Neural cell (in vitro differentiated cells): Measurements from ENCODE around the gene APOC1. TPM values are rescaled to one million over a fixed set of nuclear protein-coding genes. Genes with fewer than 3 reads are reported as not detected.

Experiments
- H2AFZ ChIP-seq: fragments of 200-600, 300-800 bp; sonication (generic), shearing (Covaris generic); 2 replicates; pipeline ENCODE4 v1.6.0; 2014; ENCODE audit warnings: low read depth, mild to moderate bottlenecking, antibody characterized with exemption, low read length, moderate library complexity
- H3F3A ChIP-seq: fragments of 200-600 bp; shearing (Covaris generic); 2 replicates; pipeline ENCODE4 v1.6.1; 2016; ENCODE audit warnings: mild to moderate bottlenecking, moderate library complexity, mixed read lengths, antibody characterized with exemption, low read length; ENCODE audit not compliant: insufficient read depth, poor library complexity, severe bottlenecking
- H3K27ac ChIP-seq: fragments of 200-600, 300-800 bp; sonication (generic), shearing (Covaris generic); 2 replicates; pipeline ENCODE4 v1.5.1; 2014; ENCODE audit warnings: mild to moderate bottlenecking, low read length, moderate library complexity
- H3K27me3 ChIP-seq: fragments of 300-800, 200-600 bp; sonication (generic), shearing (Covaris generic); 2 replicates; pipeline ENCODE4 v1.6.0; 2014; ENCODE audit warnings: mild to moderate bottlenecking, low read depth, low read length, moderate library complexity; ENCODE audit not compliant: insufficient read depth
- H3K36me3 ChIP-seq: fragments of 300-800, 200-600 bp; sonication (generic), shearing (Covaris generic); 2 replicates; pipeline ENCODE4 v1.5.1; 2014; ENCODE audit warnings: mild to moderate bottlenecking, antibody characterized with exemption, low read length, moderate library complexity; ENCODE audit not compliant: insufficient read depth
- H3K4me2 ChIP-seq: fragments of 300-800, 200-600 bp; sonication (generic), shearing (Covaris generic); 2 replicates; pipeline ENCODE4 v1.6.0; 2014; ENCODE audit warnings: mild to moderate bottlenecking, low read length
- H3K4me3 ChIP-seq: fragments of 300-800, 200-600 bp; sonication (generic), shearing (Covaris generic); 2 replicates; pipeline ENCODE4 v1.5.1; 2014; ENCODE audit warnings: mild to moderate bottlenecking, low read length, moderate library complexity
- H3K79me2 ChIP-seq: fragments of 200-600 bp; shearing (Covaris generic); replicated peaks from 2 replicates; pipeline ENCODE4 v1.6.0; 2014; ENCODE audit warnings: mild to moderate bottlenecking, low read length, moderate library complexity; ENCODE audit not compliant: insufficient read depth
- H3K9ac ChIP-seq: fragments of 300-800, 200-600 bp; sonication (generic), shearing (Covaris generic); 2 replicates; pipeline ENCODE4 v1.6.1; 2016; ENCODE audit warnings: mild to moderate bottlenecking, low read length, mixed read lengths
- H3K9me2 ChIP-seq: fragments of 200-600 bp; shearing (Covaris generic); 2 replicates; pipeline ENCODE4 v1.6.1; 2016; ENCODE audit warnings: mild to moderate bottlenecking, low read length, mixed read lengths; ENCODE audit not compliant: insufficient read depth
- H3K9me3 ChIP-seq: fragments of 200-600, 300-800 bp; sonication (generic), shearing (Covaris generic); 2 replicates; pipeline ENCODE4 v1.6.1; 2016; ENCODE audit warnings: mild to moderate bottlenecking, mixed run types, low read length, moderate library complexity, mixed read lengths
- H4K20me1 ChIP-seq: fragments of 200-600 bp; shearing (Covaris generic); 2 replicates; pipeline ENCODE4 v1.6.1; 2016; ENCODE audit warnings: mild to moderate bottlenecking, mixed run types; ENCODE audit not compliant: insufficient read depth
- EP300 ChIP-seq: fragments of 450-650 bp; conservative IDR thresholded peaks from 2 replicates; pipeline ENCODE4 v1.6.1; 2014; ENCODE audit warnings: antibody characterized with exemption, mild to moderate bottlenecking, moderate library complexity; ENCODE audit not compliant: poor library complexity, severe bottlenecking
- EZH2 ChIP-seq: fragments of 200-600, 300-800 bp; shearing (Covaris generic), sonication (generic); IDR thresholded peaks from 2 replicates; pipeline ENCODE4 v1.6.1; 2014; ENCODE audit warnings: antibody characterized with exemption, low read length, borderline replicate concordance, mild to moderate bottlenecking; ENCODE audit not compliant: insufficient read depth, poor library complexity, severe bottlenecking
- MXI1 ChIP-seq: fragments of 450-650 bp; conservative IDR thresholded peaks from 2 replicates; pipeline ENCODE4 v1.6.1; 2014; ENCODE audit warnings: antibody characterized with exemption, mild to moderate bottlenecking; ENCODE audit not compliant: poor library complexity, severe bottlenecking
- POLR2AphosphoS5 ChIP-seq: IDR thresholded peaks from 2 replicates; pipeline ENCODE4 v1.6.1; 2012
- RAD21 ChIP-seq: fragments of 450-650 bp; conservative IDR thresholded peaks from 2 replicates; pipeline ENCODE4 v1.6.1; 2014; ENCODE audit warnings: antibody characterized with exemption, mild to moderate bottlenecking, moderate library complexity
- REST ChIP-seq: IDR thresholded peaks from 2 replicates; pipeline ENCODE4 v1.6.1; 2012; ENCODE audit warnings: borderline replicate concordance
- SMC3 ChIP-seq: fragments of 450-650 bp; conservative IDR thresholded peaks from 2 replicates; pipeline ENCODE4 v1.6.1; 2014; ENCODE audit warnings: antibody characterized with exemption, mild to moderate bottlenecking, moderate library complexity; ENCODE audit not compliant: poor library complexity
- TAF1 ChIP-seq: IDR thresholded peaks from 2 replicates; pipeline ENCODE4 v1.6.1; 2012; ENCODE audit warnings: low read depth
- polyA plus RNA-seq: library from polyadenylated mRNA; depleted of rRNA; stranded (reverse); fragments of >200 nt; gene quantifications from 2 replicates; pipeline ENCODE4 v1.2.3, GENCODE V29; 2014
- TF ChIP-seq, protein P1 (sequence below): fragments of 450-650 bp; IDR thresholded peaks from 2 replicates; pipeline ENCODE4 v1.5.1; 2014; ENCODE audit warnings: antibody characterized with exemption, mild to moderate bottlenecking, moderate library complexity; ENCODE audit not compliant: poor library complexity, severe bottlenecking

APOC1 gene
- polyA plus RNA-seq, 1 donor from 2014 or later, result not detected

GRCh38 chr19:44951179-44952159, 37.1 kb downstream of the APOC1 start:
- Histone ChIP-seq H3K9me3 (no peaks in the 10 kb centered on the region), H3K4me3 (no peak overlapping the region), H3K36me3 (no peaks in the 10 kb centered on the region), H3K9me2 (no peaks in the 10 kb centered on the region), H3K27me3 (no peaks in the 10 kb centered on the region), H2AFZ (no peak overlapping the region), H3K27ac (no peak overlapping the region), H3K79me2 (peaks cover 12% of the 10 kb centered on the region), H3F3A (peaks cover 3% of the 10 kb centered on the region), H4K20me1 (no peaks in the 10 kb centered on the region), H3K9ac (no peak overlapping the region), H3K4me2 (no peak overlapping the region)
- TF ChIP-seq, protein P1, sequence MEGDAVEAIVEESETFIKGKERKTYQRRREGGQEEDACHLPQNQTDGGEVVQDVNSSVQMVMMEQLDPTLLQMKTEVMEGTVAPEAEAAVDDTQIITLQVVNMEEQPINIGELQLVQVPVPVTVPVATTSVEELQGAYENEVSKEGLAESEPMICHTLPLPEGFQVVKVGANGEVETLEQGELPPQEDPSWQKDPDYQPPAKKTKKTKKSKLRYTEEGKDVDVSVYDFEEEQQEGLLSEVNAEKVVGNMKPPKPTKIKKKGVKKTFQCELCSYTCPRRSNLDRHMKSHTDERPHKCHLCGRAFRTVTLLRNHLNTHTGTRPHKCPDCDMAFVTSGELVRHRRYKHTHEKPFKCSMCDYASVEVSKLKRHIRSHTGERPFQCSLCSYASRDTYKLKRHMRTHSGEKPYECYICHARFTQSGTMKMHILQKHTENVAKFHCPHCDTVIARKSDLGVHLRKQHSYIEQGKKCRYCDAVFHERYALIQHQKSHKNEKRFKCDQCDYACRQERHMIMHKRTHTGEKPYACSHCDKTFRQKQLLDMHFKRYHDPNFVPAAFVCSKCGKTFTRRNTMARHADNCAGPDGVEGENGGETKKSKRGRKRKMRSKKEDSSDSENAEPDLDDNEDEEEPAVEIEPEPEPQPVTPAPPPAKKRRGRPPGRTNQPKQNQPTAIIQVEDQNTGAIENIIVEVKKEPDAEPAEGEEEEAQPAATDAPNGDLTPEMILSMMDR, result peak; percentile 86
- TF ChIP-seq SMC3 (peak; percentile 91), TAF1 (no peak), EZH2 (no peak), RAD21 (peak; percentile 75)

GRCh38 chr19:44954278-44954648, 39.9 kb downstream of the APOC1 start:
- Histone ChIP-seq H3K9me3 (no peaks in the 10 kb centered on the region), H3K4me3 (peak overlapping the region; percentile 99), H2AFZ (peak overlapping the region; percentile 40), H3K9ac (peak overlapping the region; percentile 93), H3K36me3 (no peaks in the 10 kb centered on the region), H4K20me1 (no peaks in the 10 kb centered on the region), H3K27me3 (no peaks in the 10 kb centered on the region), H3K27ac (peak overlapping the region; percentile 88), H3K79me2 (peaks cover 40% of the 10 kb centered on the region), H3K9me2 (no peaks in the 10 kb centered on the region), H3F3A (peaks cover 3% of the 10 kb centered on the region), H3K4me2 (peak overlapping the region; percentile 81)
- TF ChIP-seq REST (no peak), EP300 (no peak), EZH2 (no peak), SMC3 (no peak), MXI1 (no peak), RAD21 (no peak), TAF1 (no peak), POLR2AphosphoS5 (no peak)
- TF ChIP-seq, protein P1, result no peak
